Uterine smooth muscle cell (primary cell): ENCODE data around the gene GARIN5B. TPM values are rescaled to one million over a fixed set of nuclear protein-coding genes. Genes with fewer than 3 reads are reported as not detected.

Experiments used
- total RNA-seq: library from RNA; depleted of rRNA; stranded (reverse); fragments of >200 nt; gene quantifications from 2 replicates; pipeline ENCODE4 v1.2.3, GENCODE V29; 2014

Gene GARIN5B
- total RNA-seq: not detected in 2 replicates

GRCh38 chr19:55362990-55363716, at the start of gene GARIN5B:
GARIN5B (minus strand) TSS chr19:55363260; CDS start chr19:55363066, 194 bp downstream.

GRCh38 chr19:55407550-55407799, 44.4 kb upstream of the GARIN5B start, which contains the start of gene UBE2S:
UBE2S (minus strand) TSS chr19:55407788; CDS start chr19:55407589, 199 bp downstream.

GRCh38 chr19:55385724-55386492, 22.8 kb upstream of the GARIN5B start, which contains the start of gene RPL28:
RPL28 (plus strand) TSS chr19:55385932; CDS start chr19:55386358, 426 bp downstream.

GRCh38 chr19:55384131-55384919, 21.3 kb upstream of the GARIN5B start, which contains the start of gene TMEM238:
TMEM238 (minus strand) TSS chr19:55384292; CDS start chr19:55384259, 33 bp downstream.

DNA sequence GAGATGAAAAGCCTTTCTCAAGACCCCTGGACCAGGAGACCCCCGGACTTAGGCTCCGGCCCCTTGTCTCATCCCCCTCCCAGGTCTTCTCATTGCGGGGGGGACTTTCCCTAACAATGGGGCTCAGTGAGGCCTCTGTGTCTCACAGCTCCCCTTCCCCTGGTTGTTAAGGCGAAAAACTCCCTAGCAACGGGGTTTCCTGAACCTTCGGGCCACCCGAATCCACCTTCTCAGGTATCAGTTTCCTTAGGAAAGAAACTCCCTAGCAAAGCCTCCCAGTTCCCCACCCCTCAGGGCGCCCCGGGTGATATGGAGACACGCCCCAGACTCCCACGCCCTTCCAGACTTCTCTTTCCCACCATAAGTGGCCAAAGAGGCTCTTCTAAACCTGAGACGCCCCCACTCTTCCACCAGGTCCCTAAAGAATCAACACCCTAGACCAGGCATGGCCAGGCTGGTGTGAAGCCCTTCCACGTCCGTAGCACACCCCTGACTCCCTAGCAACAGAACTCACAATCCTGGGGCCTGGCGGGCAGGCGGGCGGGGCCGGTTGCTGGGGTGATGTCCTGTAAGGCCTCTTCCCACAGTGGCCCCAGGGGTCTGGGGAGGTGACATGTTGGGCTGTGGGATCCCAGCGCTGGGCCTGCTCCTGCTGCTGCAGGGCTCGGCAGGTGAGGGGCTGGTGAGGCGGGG, 13.3 kb upstream of the GARIN5B start, which contains the start of gene TMEM190:
Gene TMEM190 (plus strand): TSS at position 586 of the 693 bp plus-strand sequence. CDS start 28 bp downstream, at position 614.

GRCh38 chr19:55370305-55370988, 7.4 kb upstream of the GARIN5B start, which contains the start of gene IL11:
IL11 (minus strand) TSS chr19:55370463; CDS start chr19:55370310, 153 bp downstream.

GRCh38 chr19:55354698-55355212, 8.3 kb downstream of the GARIN5B start, which contains the start of gene COX6B2:
COX6B2 (minus strand) TSS chr19:55354719; CDS start chr19:55354521, 198 bp downstream.

GRCh38 chr19:55339105-55339888, 23.8 kb downstream of the GARIN5B start, which contains the start of gene KMT5C:
KMT5C (plus strand) TSS chr19:55339876; CDS start chr19:55341937, 2,061 bp downstream.

DNA sequence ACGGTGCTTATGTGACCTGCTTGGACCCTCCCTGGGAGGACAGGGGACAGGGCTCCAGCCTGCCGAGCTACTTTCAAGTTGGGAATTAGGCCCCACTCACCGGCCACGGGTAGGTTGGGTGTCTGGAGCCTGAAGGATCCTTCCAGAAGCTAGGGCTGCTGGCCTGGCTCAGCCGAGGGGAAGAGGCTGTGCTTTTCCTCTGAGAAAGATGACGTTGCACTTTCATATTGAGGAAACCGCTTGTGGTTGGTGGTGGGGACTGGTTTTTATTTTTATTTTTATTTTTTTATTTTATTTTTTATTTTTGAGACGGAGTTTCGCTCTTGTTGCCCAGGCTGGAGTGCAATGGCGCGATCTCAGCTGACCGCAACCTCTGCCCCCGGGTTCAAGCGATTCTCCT, 37.9 kb downstream of the GARIN5B start, which contains the start of gene TMEM150B:
Gene TMEM150B (minus strand): TSS at position 170 of the 400 bp plus-strand sequence. CDS start 4,305 bp downstream, outside the sequence.

Other genes starting within 250 kb of the GARIN5B start
- gene PPP1R12C, start 245.6 kb downstream of the GARIN5B start, total RNA-seq: 44.6 and 50.9 TPM in 2 replicates
- 4.1 and 4.5 TPM in 2 replicates for gene TNNT1, start 214.1 kb downstream of the GARIN5B start, total RNA-seq
- gene TNNI3, start 205.5 kb downstream of the GARIN5B start, total RNA-seq: not detected in 2 replicates
- gene DNAAF3, start 196.6 kb downstream of the GARIN5B start, total RNA-seq: 0.33 and 0.75 TPM in 2 replicates
- gene SYT5, start 183.0 kb downstream of the GARIN5B start, total RNA-seq: under 0.01 and 0.12 TPM in 2 replicates
- gene PTPRH, start 153.8 kb downstream of the GARIN5B start, total RNA-seq: 7.4 and 15.3 TPM in 2 replicates
- 1.6 and 1.7 TPM in 2 replicates for gene TMEM86B, start 134.5 kb downstream of the GARIN5B start, total RNA-seq
- gene PPP6R1, start 104.2 kb downstream of the GARIN5B start, total RNA-seq: 34.7 and 45.9 TPM in 2 replicates
- 32.7 and 45.6 TPM in 2 replicates for gene HSPBP1, start 83.2 kb downstream of the GARIN5B start, total RNA-seq
- gene BRSK1, start 79.3 kb downstream of the GARIN5B start, total RNA-seq: 7.0 and 9.2 TPM in 2 replicates
- not detected in 2 replicates for gene TMEM150B, start 37.9 kb downstream of the GARIN5B start, total RNA-seq
- 6.5 and 12.1 TPM in 2 replicates for gene KMT5C, start 23.4 kb downstream of the GARIN5B start, total RNA-seq
- not detected in 2 replicates for gene COX6B2, start 8.5 kb downstream of the GARIN5B start, total RNA-seq
- 6.9 and 8.5 TPM in 2 replicates for gene IL11, start 7.2 kb upstream of the GARIN5B start, total RNA-seq
- 0.37 TPM in 1 of 2 replicates, not detected in the other for gene TMEM190, start 13.6 kb upstream of the GARIN5B start, total RNA-seq
- 0.33 and 0.75 TPM in 2 replicates for gene TMEM238, start 21.0 kb upstream of the GARIN5B start, total RNA-seq
- gene RPL28, start 22.7 kb upstream of the GARIN5B start, total RNA-seq: 393 and 410 TPM in 2 replicates
- 268 and 487 TPM in 2 replicates for gene UBE2S, start 44.5 kb upstream of the GARIN5B start, total RNA-seq
- not detected in 2 replicates for gene SHISA7, start 80.0 kb upstream of the GARIN5B start, total RNA-seq
- gene ISOC2, start 98.4 kb upstream of the GARIN5B start, total RNA-seq: 52.5 and 63.2 TPM in 2 replicates
- not detected in 2 replicates for gene C19orf85, start 101.5 kb upstream of the GARIN5B start, total RNA-seq
- gene ZNF628, start 113.4 kb upstream of the GARIN5B start, total RNA-seq: 1.5 and 1.9 TPM in 2 replicates
- 19.1 and 29.9 TPM in 2 replicates for gene NAT14, start 121.9 kb upstream of the GARIN5B start, total RNA-seq
- 22.4 and 38.0 TPM in 2 replicates for gene SSC5D, start 125.2 kb upstream of the GARIN5B start, total RNA-seq
- gene SBK2, start 173.9 kb upstream of the GARIN5B start, total RNA-seq: 0.11 and 1.5 TPM in 2 replicates
- gene SBK3, start 182.3 kb upstream of the GARIN5B start, total RNA-seq: 0.12 TPM in 1 of 2 replicates, not detected in the other
- 3.8 and 5.9 TPM in 2 replicates for gene ZNF579, start 217.6 kb upstream of the GARIN5B start, total RNA-seq
- gene FIZ1, start 236.3 kb upstream of the GARIN5B start, total RNA-seq: 2.7 and 3.0 TPM in 2 replicates
- gene ZNF524, start 237.0 kb upstream of the GARIN5B start, total RNA-seq: 7.7 and 9.9 TPM in 2 replicates
- gene ZNF865, start 242.4 kb upstream of the GARIN5B start, total RNA-seq: 1.00 and 1.2 TPM in 2 replicates